Tibial artery (tissue), 4 donors: Measurements from ENCODE around the gene TP53RK.

Experiments
- DNase-seq, 2 donors: peaks; one replicate each; pipeline ENCODE4 v3.0.0-alpha.2; 2019
- H3K27ac ChIP-seq, 2 donors: fragments of 200-600 bp; sonication (generic) in 1 of 2; 1 replicate in 1 of 2; 2 replicates in 1 of 2; pipeline ENCODE4 v1.5.1; 2018 to 2019; ENCODE audit warnings: mild to moderate bottlenecking in 1 of 2
- H3K27me3 ChIP-seq, 2 donors: fragments of 200-600 bp; sonication (generic) in 1 of 2; one replicate each; pipeline versions ENCODE4 v1.5.1 to v1.6.0; 2016 to 2019
- H3K36me3 ChIP-seq, 3 donors: fragments of 200-600 bp; sonication (generic) in 2 of 3; one replicate each; pipeline ENCODE4 v1.5.1; 2016 to 2019; ENCODE audit warnings: mild to moderate bottlenecking in 2 of 3
- H3K4me1 ChIP-seq, 4 donors: fragments of 200-600 bp; sonication (generic) in 2 of 4; 1 replicate in 3 of 4; 2 replicates in 1 of 4; pipeline ENCODE4 v1.5.1; 2016 to 2019
- H3K4me3 ChIP-seq, 2 donors: fragments of 200-600 bp; sonication (generic) in 1 of 2; 1 replicate in 1 of 2; 2 replicates in 1 of 2; pipeline ENCODE4 v1.5.1; 2018 to 2019; ENCODE audit warnings: mild to moderate bottlenecking in 2 of 2
- H3K9me3 ChIP-seq, 3 donors: fragments of 200-600 bp; sonication (generic) in 1 of 3; one replicate each; pipeline ENCODE4 v1.5.1; 2016 to 2019
- CTCF ChIP-seq, 2 experiments: fragments of 200-600 bp in 1 of 2; fragments of 450-650 bp in 1 of 2; IDR thresholded peaks; one replicate each; pipeline ENCODE4 v1.5.1; 2017 to 2019; ENCODE audit warnings: antibody characterized with exemption in 2 of 2, mild to moderate bottlenecking in 1 of 2, moderate library complexity in 1 of 2
- intact Hi-C: fragments of 100-400 bp; cut with DNase I; formaldehyde crosslinking; loops from one replicate; pipeline ENCODE4 v1.15.0; 2023; ENCODE audit warnings: low total_unique reads

Gene TP53RK

GRCh38 chr20:46674253-46675083, 14.8 kb downstream of the TP53RK start:
- H3K36me3 ChIP-seq: peaks cover 0 to 5% (median 0%) of the 10 kb centered on the region in 3 donors
- no peaks in the 10 kb centered on the region for H3K4me1 ChIP-seq
- H3K27ac ChIP-seq: no peak overlapping the region
- no peak for TF ChIP-seq CTCF (IDR thresholded peaks at IDR 0.05)
- intact Hi-C loops: no loop called here
- H3K9me3 ChIP-seq: peaks cover 0 to 12% (median 8%) of the 10 kb centered on the region in 3 donors
- H3K27me3 ChIP-seq: no peaks in the 10 kb centered on the region
- H3K4me3 ChIP-seq: no peak overlapping the region
- no peak for DNase-seq

DNA sequence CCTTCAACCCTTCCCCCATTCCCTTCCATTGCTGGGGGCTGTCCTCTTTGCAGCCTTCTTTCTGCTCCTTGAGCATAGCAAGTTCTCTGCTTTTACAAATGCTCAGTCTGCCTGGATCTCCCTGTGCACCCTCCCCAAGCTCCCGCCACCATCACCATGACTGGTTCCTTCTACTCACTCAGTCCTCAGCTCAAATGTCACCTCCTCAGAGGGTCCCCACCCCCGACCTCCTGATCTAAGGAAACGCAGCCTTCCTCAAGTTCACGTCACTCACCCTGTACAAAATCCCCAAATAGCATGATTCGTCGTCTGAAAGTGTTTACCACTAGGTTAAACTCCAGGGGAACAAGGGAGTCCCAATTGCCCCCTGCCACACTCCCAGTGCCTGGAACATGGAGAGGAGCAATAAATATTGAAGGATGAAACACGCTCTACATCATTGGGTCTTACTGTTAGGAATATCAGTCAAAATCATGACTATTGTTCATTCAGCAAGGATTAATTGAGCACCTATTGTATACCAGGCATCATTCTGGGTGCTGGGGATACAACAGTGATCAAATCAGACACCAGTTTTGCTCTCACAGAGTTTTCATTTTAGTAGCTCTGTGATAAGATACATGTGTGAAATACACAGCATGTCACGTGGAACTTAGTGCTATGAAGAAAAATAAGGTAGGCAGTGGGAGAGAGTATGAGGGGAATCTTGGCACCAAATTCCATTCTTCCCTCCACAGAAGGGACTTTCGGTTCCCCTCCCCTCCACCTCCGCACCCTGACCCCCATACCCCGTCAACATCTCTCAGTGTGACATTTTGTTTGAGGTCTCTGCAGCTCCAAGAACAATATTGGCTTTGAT, 15.6 kb downstream of the TP53RK start:
- Histone ChIP-seq H3K27me3 (no peaks in the 10 kb centered on the region), H3K36me3 (peaks cover 0 to 5% (median 0%) of the 10 kb centered on the region in 3 donors), H3K27ac (no peak overlapping the region), H3K4me3 (no peak overlapping the region), H3K9me3 (peaks cover 0 to 12% (median 8%) of the 10 kb centered on the region in 3 donors), H3K4me1 (no peaks in the 10 kb centered on the region)
- TF ChIP-seq CTCF (IDR thresholded peaks at IDR 0.05): no peak
- DNase-seq: no peak
- intact Hi-C loops: no loop called here

DNA sequence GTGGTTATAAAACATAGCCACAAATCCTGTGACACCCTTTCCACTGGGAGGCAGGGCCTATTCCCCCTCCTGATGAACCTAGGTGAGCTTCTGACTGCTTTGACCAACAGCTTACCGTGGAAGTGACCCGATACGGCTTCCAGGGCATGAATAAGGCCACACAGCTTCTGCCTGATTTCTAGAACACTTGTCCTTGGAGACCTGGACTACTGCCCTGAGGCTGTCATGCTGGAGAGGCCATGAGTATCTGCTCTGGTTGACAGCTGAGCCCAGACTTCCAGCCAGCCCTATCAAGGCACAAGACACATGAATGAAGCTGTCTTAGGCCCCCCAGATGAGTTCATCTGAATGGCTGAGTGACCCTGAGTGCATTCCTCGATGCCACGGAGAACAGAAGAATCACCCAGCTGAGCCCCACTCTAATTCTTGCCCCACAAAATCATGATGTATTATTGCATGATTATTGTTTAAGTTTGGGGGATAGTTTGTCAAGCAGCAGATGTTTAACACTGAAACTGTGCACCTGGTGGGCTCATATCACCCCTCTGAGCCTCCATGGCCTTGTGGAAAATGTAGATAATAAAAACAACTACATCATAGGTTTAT, 16.6 kb downstream of the TP53RK start:
- no peak overlapping the region for H3K4me3 ChIP-seq
- no peak overlapping the region for H3K27ac ChIP-seq
- intact Hi-C loops: no loop called here
- no peaks in the 10 kb centered on the region for H3K27me3 ChIP-seq
- no peak for TF ChIP-seq CTCF (IDR thresholded peaks at IDR 0.05)
- no peaks in the 10 kb centered on the region for H3K4me1 ChIP-seq
- peaks cover 0 to 12% (median 8%) of the 10 kb centered on the region in 3 donors for H3K9me3 ChIP-seq
- no peak for DNase-seq
- peaks cover 0 to 5% (median 0%) of the 10 kb centered on the region in 3 donors for H3K36me3 ChIP-seq

GRCh38 chr20:46671866-46672542, 17.2 kb downstream of the TP53RK start:
- DNase-seq: no peak
- Histone ChIP-seq H3K36me3 (peaks cover 0 to 5% (median 0%) of the 10 kb centered on the region in 3 donors), H3K9me3 (peaks cover 0 to 12% (median 8%) of the 10 kb centered on the region in 3 donors), H3K4me3 (no peak overlapping the region), H3K4me1 (no peaks in the 10 kb centered on the region), H3K27ac (no peak overlapping the region), H3K27me3 (no peaks in the 10 kb centered on the region)
- TF ChIP-seq CTCF (IDR thresholded peaks at IDR 0.05): no peak
- intact Hi-C loops: no loop called here
